ENCODE measurements around the gene TPSAB1. TPM values are rescaled to one million over a fixed set of nuclear protein-coding genes. Genes with fewer than 3 reads are reported as not detected.

Gene TPSAB1
- total and polyA plus RNA-seq, 2 donors (not counting 3 experiments of a cell fraction or from before 2014, with no cell fraction given), result not detected

- H4K20me1 ChIP-seq (replicated peaks; ENCODE audit: control insufficient read depth, extremely low read depth, insufficient read depth, low read length), result no peaks in the 10 kb centered on the region
- dilution Hi-C loops (cut with MboI; ENCODE audit: extremely low pct_ligation_motif_present, low sequenced_read_pairs) (no loop called here), intact Hi-C loops (cut with micrococcal nuclease) (no loop called here)
- no peak overlapping the region for H3K4me2 ChIP-seq (ENCODE audit: insufficient read depth, low read length)
- TF ChIP-seq FOS (IDR thresholded peaks at IDR 0.05; ENCODE audit: borderline replicate concordance, insufficient read depth, low read length), result no peak
- TF ChIP-seq, protein P1, sequence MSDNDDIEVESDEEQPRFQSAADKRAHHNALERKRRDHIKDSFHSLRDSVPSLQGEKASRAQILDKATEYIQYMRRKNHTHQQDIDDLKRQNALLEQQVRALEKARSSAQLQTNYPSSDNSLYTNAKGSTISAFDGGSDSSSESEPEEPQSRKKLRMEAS (IDR thresholded peaks at IDR 0.05; ENCODE audit: insufficient read depth, insufficient read length), result no peak
- no peak for TF ChIP-seq JUN (IDR thresholded peaks at IDR 0.05; ENCODE audit: borderline replicate concordance, insufficient read depth, insufficient read length, low read depth)
- no peak for TF ChIP-seq POLR2A (IDR thresholded peaks at IDR 0.05; ENCODE audit: low read depth, low read length)
- TF ChIP-seq GATA2 (IDR thresholded peaks at IDR 0.05; ENCODE audit: insufficient read depth, insufficient read length, low read depth, low read length), result no peak
- TF ChIP-seq EZH2 (IDR thresholded peaks at IDR 0.05; ENCODE audit: borderline replicate concordance, low read depth, low read length, severe bottlenecking), result no peak
- TF ChIP-seq POLR2AphosphoS5 (IDR thresholded peaks at IDR 0.05; ENCODE audit: insufficient read depth, low read depth, low read length), result no peak
- TF ChIP-seq CTCF (IDR thresholded peaks at IDR 0.05; ENCODE audit: extremely low read depth in 1 of 2, insufficient read depth in 1 of 2, low read depth in 1 of 2, low read length in 2 of 2), result no peak
- no peak for TF ChIP-seq MYC (IDR thresholded peaks at IDR 0.05; ENCODE audit: low read depth, low read length)
- no peaks in the 10 kb centered on the region for H3K9me3 ChIP-seq (replicated peaks; ENCODE audit: control insufficient read depth, insufficient read depth, low read length)
- BruUV-seq (replicated peaks), result no TSS peak
- H3K4me3 ChIP-seq (replicated peaks in 1 of 3; ENCODE audit: insufficient read depth in 1 of 3, low read depth in 1 of 3, low read length in 3 of 3), result no peak overlapping the region
- ChIA-PET POLR2A (no interaction called here), CTCF (no interaction called here)
- no peaks in the 10 kb centered on the region for H3K36me3 ChIP-seq (ENCODE audit: control insufficient read depth in 2 of 2, extremely low read depth in 1 of 2, insufficient read depth in 2 of 2, low read length in 2 of 2)
- H3K79me2 ChIP-seq (ENCODE audit: control insufficient read depth, insufficient read depth, low read length), result no peaks in the 10 kb centered on the region
- H3K27ac ChIP-seq (ENCODE audit: insufficient read depth, low read depth, low read length), result no peak overlapping the region
- H3K4me1 ChIP-seq (ENCODE audit: control insufficient read depth, extremely low read depth, insufficient read depth, low read length), result no peaks in the 10 kb centered on the region
- FAIRE-seq, result no peak
- H3K9me1 ChIP-seq (replicated peaks; ENCODE audit: control insufficient read depth, extremely low read depth, insufficient read depth, low read length), result no peaks in the 10 kb centered on the region
- no peak overlapping the region for H2AFZ ChIP-seq (ENCODE audit: low read depth, low read length)
- H3K27me3 ChIP-seq (ENCODE audit: control insufficient read depth in 2 of 2, insufficient read depth in 2 of 2, low read length in 2 of 2), result no peaks in the 10 kb centered on the region
- DNase-seq (ENCODE audit: low read depth, low spot score), result no peak
- H3K9ac ChIP-seq (replicated peaks; ENCODE audit: extremely low read depth, insufficient read depth, low read length), result no peak overlapping the region
Measured at GRCh38 chr16:1206326-1206725, 34.2 kb upstream of the TPSAB1 start.
